ENCODE results near the gene AIP.

GRCh38 chr11:67464411-67465188 is 18.2 kb upstream of the AIP start:
- TF ChIP-seq CTCF (IDR thresholded peaks at IDR 0.05 in 4 of 5, conservative IDR thresholded peaks at IDR 0.05 in 1 of 5) (no peak), POLR2A (IDR thresholded peaks at IDR 0.05) (peak; percentile 21 to 26)
